Naive thymus-derived CD8-positive, alpha-beta T cell (primary cell): ENCODE data around the gene UBE2N. TPM values are rescaled to one million over a fixed set of nuclear protein-coding genes. Genes with fewer than 3 reads are reported as not detected.
A peak's percentile ranks its signal among the peaks of the same experiment; 100 is the strongest.

Source experiments
- ATAC-seq, 2 donors: fragments of 150-1000 bp; cut with Tn5 transposase in 1 of 2; sonication (Bioruptor Pico), chemical (Tn5 transposase) in 1 of 2; 1 replicate in 1 of 2; 2 replicates in 1 of 2; pipeline ENCODE4 v1.10.0; 2021; ENCODE audit warnings: mild to moderate bottlenecking in 2 of 2, moderate library complexity in 2 of 2
- POLR2A ChIA-PET: fragments of 350-600 bp; sonication (Branson Sonifier 250); formaldehyde crosslinking; loops from one replicate; lab custom pipeline; 2021; ENCODE audit warnings: antibody characterized with exemption; lab: Charles Lee
- DNase-seq, 10 donors: peaks; one replicate each; pipeline versions ENCODE4 v3.0.0 to v3.0.0-alpha.2; 2020 to 2022
- H3K27ac Mint-ChIP-seq, 10 donors: one replicate each; pipeline ENCODE4 v1.8.0; 2020 to 2022; ENCODE audit warnings: mild to moderate bottlenecking in 10 of 10, mixed read lengths in 10 of 10, moderate library complexity in 4 of 10, inconsistent platforms in 1 of 10
- H3K27me3 Mint-ChIP-seq, 5 donors: one replicate each; pipeline ENCODE4 v1.8.0; 2021 to 2022; ENCODE audit warnings: mixed read lengths in 5 of 5
- H3K36me3 Mint-ChIP-seq, 3 donors: one replicate each; pipeline ENCODE4 v1.8.0; 2020 to 2022; ENCODE audit warnings: mixed read lengths in 3 of 3, mild to moderate bottlenecking in 2 of 3, inconsistent platforms in 1 of 3
- H3K4me1 Mint-ChIP-seq, 4 donors: one replicate each; pipeline ENCODE4 v1.8.0; 2021 to 2022; ENCODE audit warnings: mixed read lengths in 4 of 4
- H3K4me3 Mint-ChIP-seq, 10 donors: one replicate each; pipeline ENCODE4 v1.8.0; 2020 to 2022; ENCODE audit warnings: mild to moderate bottlenecking in 10 of 10, mixed read lengths in 10 of 10, moderate library complexity in 6 of 10, inconsistent platforms in 1 of 10
- H3K9me3 Mint-ChIP-seq, 9 donors: one replicate each; pipeline ENCODE4 v1.8.0; 2020 to 2022; ENCODE audit warnings: mixed read lengths in 9 of 9, mild to moderate bottlenecking in 3 of 9, inconsistent platforms in 1 of 9, moderate library complexity in 1 of 9
- polyA plus RNA-seq, 3 donors: library from polyadenylated mRNA; unstranded; fragments of 300-500 nt; fragmentation: Illumina TruSeq; gene quantifications; one replicate each; pipeline ENCODE4 v1.2.3, GENCODE V29; 2021
- total RNA-seq, 8 experiments: library from RNA in 2 of 8; stranded (reverse) in 2 of 8; gene quantifications; one replicate each; pipeline ENCODE4 v1.2.3 and lab custom pipeline; 2021 to 2026

UBE2N gene
- total RNA-seq (10 to 100 TPM; 66.8 to 73.4 TPM), polyA plus RNA-seq (100 to 1,000 TPM; 117 to 123 (median 118) TPM), total RNA-seq (lab: John Stamatoyannopoulos, UW) (46.8 to 166 (median 67.2) reads per million in 6 experiments)

DNA sequence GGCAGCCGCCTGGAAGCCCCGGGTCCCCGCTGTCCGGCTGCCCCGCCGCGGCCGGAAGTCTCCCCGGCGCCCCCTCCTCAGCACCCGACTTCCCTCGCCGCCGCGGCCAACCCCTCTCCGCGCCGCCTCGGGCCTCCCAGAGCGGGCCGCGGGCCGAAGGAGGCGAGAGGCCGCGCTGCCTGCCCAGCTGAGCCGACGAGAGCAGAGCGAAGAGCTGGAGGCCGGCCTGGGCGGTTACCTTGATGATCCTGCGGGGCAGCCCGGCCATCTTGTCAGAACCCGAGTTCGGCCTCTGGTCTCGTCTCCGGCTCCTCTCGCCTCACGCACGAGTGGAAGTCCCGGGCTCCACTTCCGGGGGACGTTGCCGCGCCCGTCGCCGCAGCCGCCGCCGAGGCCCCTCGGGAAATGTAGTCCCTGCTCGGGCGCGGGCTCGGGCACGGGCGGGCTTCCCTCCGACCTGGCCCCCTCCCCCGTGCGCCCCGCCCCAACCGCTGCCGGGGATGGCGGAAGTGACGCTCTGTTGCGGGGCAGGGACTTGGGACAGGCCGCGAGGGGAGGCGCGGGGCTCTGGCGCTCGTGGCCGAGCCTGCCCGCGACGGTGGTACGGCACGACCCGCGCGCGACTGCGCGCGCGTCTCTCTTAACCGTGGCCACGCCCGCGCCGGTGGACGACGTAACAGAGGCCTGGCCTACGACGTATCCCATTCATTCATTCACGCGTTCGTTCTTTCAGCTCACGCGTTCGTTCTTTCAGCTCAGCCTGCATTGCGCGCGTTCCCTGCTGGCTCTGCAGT is at the start of gene UBE2N:
Gene UBE2N, minus strand, starts transcription at position 331 of the 794 bp plus-strand sequence. Its CDS starts 63 bp downstream, at position 268.
- peaks cover 38 to 53% (median 50%) of the 10 kb centered on the region in 4 donors for H3K4me1 Mint-ChIP-seq
- POLR2A ChIA-PET, result interaction anchor here (0.6 to 2.1 kb wide), 13 partner anchors 12 to 1089 kb away, joined by 3 to 19 read pairs (median 3); partner anchors contain the start of genes CRADD and MRPL42
- H3K27me3 Mint-ChIP-seq, result no peaks in the 10 kb centered on the region

GRCh38 chr12:93484315-93484981 is 42.7 kb upstream of the UBE2N start:
- no peaks in the 10 kb centered on the region for H3K27me3 Mint-ChIP-seq
- no peak for DNase-seq
- peaks cover 7 to 46% (median 15%) of the 10 kb centered on the region in 3 donors for H3K36me3 Mint-ChIP-seq
- no peak overlapping the region for H3K4me3 Mint-ChIP-seq
- ATAC-seq, result no peak
- peaks cover 0 to 2% (median 0%) of the 10 kb centered on the region in 4 donors for H3K4me1 Mint-ChIP-seq
- no peaks in the 10 kb centered on the region for H3K9me3 Mint-ChIP-seq
- POLR2A ChIA-PET, result no interaction called here
- H3K27ac Mint-ChIP-seq, result no peak overlapping the region

More for the DNA sequence above, at the start of gene UBE2N:
- Mint-ChIP-seq H3K27ac (peak within 1 kb of the TSS; percentile 96 to 100 (median 98)), H3K9me3 (no peaks in the 10 kb centered on the region), H3K36me3 (peaks cover 0 to 4% (median 0%) of the 10 kb centered on the region in 3 donors), H3K4me3 (peak within 1 kb of the TSS; percentile 90 to 99 (median 96))
- ATAC-seq (peak; percentile 79 to 85), DNase-seq (peak; percentile 95 to 98 (median 96))

- POLR2A ChIA-PET, result interaction anchor here (0.7 kb wide), 1 partner anchor 555 kb away, joined by 3 read pairs; no protein-coding TSS in a partner anchor
- DNase-seq (no peak), ATAC-seq (no peak)
- Mint-ChIP-seq H3K4me3 (no peak overlapping the region), H3K9me3 (no peaks in the 10 kb centered on the region), H3K36me3 (peaks cover 0 to 40% (median 18%) of the 10 kb centered on the region in 3 donors), H3K4me1 (peaks cover 0 to 2% (median 0%) of the 10 kb centered on the region in 4 donors), H3K27ac (peak overlapping the region in 1 of 10 donors; percentile 27), H3K27me3 (no peaks in the 10 kb centered on the region)
Measured at GRCh38 chr12:93483151-93483807, 41.5 kb upstream of the UBE2N start.

GRCh38 chr12:93482721-93483120 is 41.0 kb upstream of the UBE2N start:
- DNase-seq (no peak), ATAC-seq (no peak)
- H3K27ac Mint-ChIP-seq, result peak overlapping the region in 3 of 10 donors; percentile 15 to 51 (median 27)
- H3K4me3 Mint-ChIP-seq, result no peak overlapping the region
- peaks cover 0 to 39% (median 16%) of the 10 kb centered on the region in 3 donors for H3K36me3 Mint-ChIP-seq
- POLR2A ChIA-PET, result interaction anchor here (0.7 kb wide), 1 partner anchor 554 kb away, joined by 3 read pairs; no protein-coding TSS in a partner anchor
- H3K4me1 Mint-ChIP-seq, result peaks cover 0 to 2% (median 0%) of the 10 kb centered on the region in 4 donors
- no peaks in the 10 kb centered on the region for H3K9me3 Mint-ChIP-seq
- no peaks in the 10 kb centered on the region for H3K27me3 Mint-ChIP-seq

GRCh38 chr12:93476555-93476954 is 34.8 kb upstream of the UBE2N start:
- H3K27ac Mint-ChIP-seq, result peak overlapping the region in 2 of 10 donors; percentile 41 to 68
- peaks cover 0 to 39% (median 8%) of the 10 kb centered on the region in 3 donors for H3K36me3 Mint-ChIP-seq
- POLR2A ChIA-PET, result no interaction called here
- no peak for DNase-seq
- ATAC-seq, result no peak
- H3K27me3 Mint-ChIP-seq, result no peaks in the 10 kb centered on the region
- no peak overlapping the region for H3K4me3 Mint-ChIP-seq
- H3K4me1 Mint-ChIP-seq, result peaks cover 0 to 7% (median 5%) of the 10 kb centered on the region in 4 donors
- no peaks in the 10 kb centered on the region for H3K9me3 Mint-ChIP-seq

DNA sequence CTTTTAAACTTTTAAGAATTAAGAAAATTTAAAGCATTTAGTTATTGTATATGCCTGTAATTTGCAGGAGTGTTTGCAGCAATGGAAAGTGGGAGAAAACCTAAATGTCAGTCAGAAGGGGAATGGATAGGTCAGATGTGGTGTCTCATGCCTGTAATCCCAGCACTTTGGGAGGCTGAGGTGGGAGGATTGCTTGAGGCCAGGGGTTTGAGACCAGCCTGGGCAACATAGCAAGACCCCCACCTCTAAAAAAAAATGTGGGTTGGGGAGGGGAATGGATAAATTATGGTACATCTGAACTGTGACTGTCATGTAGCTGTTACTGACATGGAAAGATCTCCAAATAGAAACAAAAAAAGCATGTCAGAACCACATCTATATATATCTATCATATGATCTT is 27.6 kb upstream of the UBE2N start:
- POLR2A ChIA-PET, result no interaction called here
- Mint-ChIP-seq H3K4me1 (peaks cover 16 to 39% (median 37%) of the 10 kb centered on the region in 4 donors), H3K9me3 (no peaks in the 10 kb centered on the region), H3K27ac (peak overlapping the region in 2 of 10 donors; percentile 19 to 68), H3K4me3 (peak overlapping the region in 8 of 10 donors; percentile 2 to 89 (median 30)), H3K36me3 (peaks cover 0 to 28% (median 9%) of the 10 kb centered on the region in 3 donors), H3K27me3 (no peaks in the 10 kb centered on the region)
- DNase-seq (no peak), ATAC-seq (no peak)

GRCh38 chr12:93468008-93468371 is 26.2 kb upstream of the UBE2N start:
- peaks cover 16 to 39% (median 35%) of the 10 kb centered on the region in 4 donors for H3K4me1 Mint-ChIP-seq
- no peaks in the 10 kb centered on the region for H3K9me3 Mint-ChIP-seq
- H3K4me3 Mint-ChIP-seq, result peak overlapping the region; percentile 83 to 96 (median 92)
- H3K27me3 Mint-ChIP-seq, result no peaks in the 10 kb centered on the region
- DNase-seq (no peak), ATAC-seq (no peak)
- POLR2A ChIA-PET, result interaction anchor here (0.5 to 2.9 kb wide), 9 partner anchors 18 to 1604 kb away, joined by 3 to 19 read pairs (median 5); partner anchors contain the start of genes EEA1 and UBE2N
- peaks cover 0 to 22% (median 5%) of the 10 kb centered on the region in 3 donors for H3K36me3 Mint-ChIP-seq
- peak overlapping the region; percentile 77 to 98 (median 97) for H3K27ac Mint-ChIP-seq

- ATAC-seq, result peak; percentile 90 to 94
- Mint-ChIP-seq H3K4me3 (peak within 1 kb of the TSS; percentile 83 to 96 (median 92)), H3K27me3 (no peaks in the 10 kb centered on the region), H3K36me3 (peaks cover 0 to 22% (median 5%) of the 10 kb centered on the region in 3 donors), H3K9me3 (no peaks in the 10 kb centered on the region), H3K27ac (peak within 1 kb of the TSS; percentile 77 to 98 (median 97)), H3K4me1 (peaks cover 16 to 39% (median 35%) of the 10 kb centered on the region in 4 donors)
- DNase-seq, result peak; percentile 84 to 96 (median 92)
- POLR2A ChIA-PET, result interaction anchor here (0.5 to 2.9 kb wide), 14 partner anchors 18 to 1605 kb away, joined by 3 to 19 read pairs (median 4); partner anchors contain the start of genes EEA1 and UBE2N
Measured at GRCh38 chr12:93467351-93468007, 25.7 kb upstream of the UBE2N start, which contains the start of gene MRPL42. Gene MRPL42 (plus strand): TSS chr12:93467514. CDS start chr12:93469286, 1,772 bp downstream.

DNA sequence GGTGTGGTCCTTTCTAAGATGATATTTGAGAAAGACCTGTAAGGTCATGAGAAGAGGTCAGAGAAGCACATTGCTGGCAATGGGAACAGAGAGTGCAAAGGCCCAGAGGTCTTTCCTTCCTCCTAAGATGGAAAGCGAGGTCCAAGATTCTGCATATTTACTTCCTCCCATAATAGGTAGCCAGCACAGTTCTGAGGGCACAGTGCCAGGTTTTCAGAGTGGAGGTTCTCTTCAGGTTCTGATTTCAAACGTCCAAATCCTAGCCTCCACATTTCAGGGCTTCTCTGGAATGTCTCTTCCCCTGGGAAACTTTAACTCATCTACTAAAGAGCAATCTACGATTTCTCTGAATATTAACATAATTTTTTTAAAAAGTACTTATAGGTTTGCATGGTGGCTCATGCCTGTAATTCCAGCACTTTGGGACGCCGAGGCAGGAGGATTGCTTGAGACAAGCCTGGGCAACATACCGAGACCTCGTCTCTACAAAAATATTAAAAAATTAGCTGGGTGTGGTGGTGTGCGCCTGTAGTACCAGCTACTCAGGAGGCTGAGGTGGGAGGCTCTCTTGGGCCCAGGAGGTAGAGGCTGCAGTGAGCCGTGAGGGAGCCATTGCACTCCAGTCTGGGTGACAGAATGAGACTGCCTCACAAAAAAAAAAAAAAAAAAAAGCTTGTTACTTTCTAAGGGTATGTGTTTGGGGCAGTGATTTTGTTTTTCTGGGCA is 25.0 kb upstream of the UBE2N start:
- POLR2A ChIA-PET, result interaction anchor here (0.6 to 2.9 kb wide), 13 partner anchors 18 to 1324 kb away, joined by 3 to 19 read pairs (median 4); partner anchors contain the start of genes EEA1 and UBE2N
- no peak for ATAC-seq
- Mint-ChIP-seq H3K27ac (peak overlapping the region; percentile 77 to 98 (median 97)), H3K9me3 (no peaks in the 10 kb centered on the region), H3K36me3 (peaks cover 0 to 17% (median 5%) of the 10 kb centered on the region in 3 donors), H3K4me3 (peak overlapping the region; percentile 83 to 96 (median 92)), H3K27me3 (no peaks in the 10 kb centered on the region), H3K4me1 (peaks cover 16 to 39% (median 35%) of the 10 kb centered on the region in 4 donors)
- DNase-seq, result peak in 1 of 10 donors; percentile 7

DNA sequence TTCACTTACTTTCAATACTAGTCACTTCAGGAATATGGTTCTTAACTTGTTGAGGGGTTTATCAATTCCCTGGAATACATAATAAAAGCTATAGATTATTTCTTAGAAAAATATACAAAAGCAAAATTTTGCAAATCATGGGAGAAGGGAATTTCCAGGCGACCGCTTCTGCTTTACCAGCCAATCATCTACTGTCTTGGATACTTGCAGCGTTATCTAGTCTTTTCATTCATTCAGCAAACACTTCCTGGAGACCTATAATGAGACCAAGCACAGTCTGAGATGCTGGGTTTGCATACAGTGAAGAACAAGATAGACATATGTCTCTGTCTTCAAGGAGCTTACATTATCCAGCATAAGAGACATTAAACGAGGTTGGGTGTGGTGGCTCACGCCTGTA is 24.1 kb upstream of the UBE2N start:
- Mint-ChIP-seq H3K36me3 (peaks cover 0 to 13% (median 4%) of the 10 kb centered on the region in 3 donors), H3K4me1 (peaks cover 16 to 37% (median 33%) of the 10 kb centered on the region in 4 donors), H3K27me3 (no peaks in the 10 kb centered on the region), H3K4me3 (peak overlapping the region in 7 of 10 donors; percentile 25 to 63 (median 44)), H3K9me3 (no peaks in the 10 kb centered on the region), H3K27ac (peak overlapping the region in 4 of 10 donors; percentile 35 to 80 (median 60))
- POLR2A ChIA-PET, result interaction anchor here (0.7 to 2.9 kb wide), 4 partner anchors 24 to 1650 kb away, joined by 3 to 19 read pairs (median 3); partner anchors contain the start of gene UBE2N
- DNase-seq (no peak), ATAC-seq (no peak)
